Coronary artery (tissue), 2 donors: ENCODE data around the gene DDX54.
A peak's percentile ranks its signal among the peaks of the same experiment; 100 is the strongest.
"Not testable (repeated sequence)": the region's sequence is repeated elsewhere in the genome, so short reads cannot be mapped to it uniquely, and the experiment has no call there.

Source experiments
- DNase-seq: peaks from one replicate; pipeline ENCODE4 v3.0.0-alpha.2; 2017; ENCODE audit warnings: low spot score
- H3K27ac ChIP-seq, 2 donors: fragments of 200-600 bp; sonication (generic); one replicate each; pipeline ENCODE4 v1.5.1; 2016 to 2019
- H3K4me3 ChIP-seq: fragments of 200-600 bp; sonication (generic); 2 replicates; pipeline ENCODE4 v1.5.1; 2016; ENCODE audit warnings: mild to moderate bottlenecking, moderate library complexity
- TF ChIP-seq, protein P1 (sequence below): fragments of 200-600 bp; sonication (generic); IDR thresholded peaks from one replicate; pipeline ENCODE4 v1.5.1; 2019; ENCODE audit warnings: antibody characterized with exemption

Gene DDX54

DNA sequence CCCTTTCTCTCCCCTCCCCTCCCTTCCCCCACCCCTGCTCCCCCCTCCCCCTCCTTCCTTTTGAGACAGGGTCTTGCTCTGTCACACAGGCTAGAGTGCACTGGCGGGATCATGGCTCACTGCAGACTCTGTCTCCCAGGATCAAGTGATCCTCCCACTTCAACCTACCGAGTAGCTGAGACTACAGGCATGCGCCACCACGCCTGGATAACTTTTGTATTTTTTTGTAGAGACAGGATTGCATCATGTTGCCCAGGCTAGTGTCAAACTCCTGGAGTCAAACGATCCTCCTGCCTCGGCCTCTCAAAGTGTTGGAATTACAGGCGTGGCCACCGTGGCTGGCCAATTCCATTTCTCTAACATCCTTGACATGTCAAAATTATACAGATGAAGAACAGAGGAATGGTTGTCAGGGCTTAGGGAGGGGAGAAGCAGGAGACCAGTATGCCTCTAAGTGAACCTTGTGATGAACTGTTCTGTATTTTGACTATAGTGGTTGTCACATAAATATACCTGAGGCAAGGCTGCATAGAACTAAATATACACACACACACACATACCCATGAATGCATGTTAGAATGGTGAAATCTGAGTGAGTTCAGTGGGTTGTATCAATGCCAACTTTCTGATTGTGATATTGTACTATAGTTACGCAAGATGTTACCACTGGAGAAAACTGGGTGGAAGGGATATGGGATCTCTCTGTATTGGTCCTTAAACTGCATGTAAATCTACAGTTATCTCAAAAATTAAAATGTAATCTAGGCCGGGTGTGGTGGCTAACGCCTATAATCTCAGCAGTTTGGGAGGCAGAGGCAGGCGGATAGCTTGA, 39.3 kb downstream of the DDX54 start:
- no peak for DNase-seq
- Histone ChIP-seq H3K4me3 (no peak overlapping the region), H3K27ac (no peak overlapping the region)
- TF ChIP-seq, protein P1, sequence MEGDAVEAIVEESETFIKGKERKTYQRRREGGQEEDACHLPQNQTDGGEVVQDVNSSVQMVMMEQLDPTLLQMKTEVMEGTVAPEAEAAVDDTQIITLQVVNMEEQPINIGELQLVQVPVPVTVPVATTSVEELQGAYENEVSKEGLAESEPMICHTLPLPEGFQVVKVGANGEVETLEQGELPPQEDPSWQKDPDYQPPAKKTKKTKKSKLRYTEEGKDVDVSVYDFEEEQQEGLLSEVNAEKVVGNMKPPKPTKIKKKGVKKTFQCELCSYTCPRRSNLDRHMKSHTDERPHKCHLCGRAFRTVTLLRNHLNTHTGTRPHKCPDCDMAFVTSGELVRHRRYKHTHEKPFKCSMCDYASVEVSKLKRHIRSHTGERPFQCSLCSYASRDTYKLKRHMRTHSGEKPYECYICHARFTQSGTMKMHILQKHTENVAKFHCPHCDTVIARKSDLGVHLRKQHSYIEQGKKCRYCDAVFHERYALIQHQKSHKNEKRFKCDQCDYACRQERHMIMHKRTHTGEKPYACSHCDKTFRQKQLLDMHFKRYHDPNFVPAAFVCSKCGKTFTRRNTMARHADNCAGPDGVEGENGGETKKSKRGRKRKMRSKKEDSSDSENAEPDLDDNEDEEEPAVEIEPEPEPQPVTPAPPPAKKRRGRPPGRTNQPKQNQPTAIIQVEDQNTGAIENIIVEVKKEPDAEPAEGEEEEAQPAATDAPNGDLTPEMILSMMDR, result no peak

GRCh38 chr12:113144806-113145205, 40.5 kb downstream of the DDX54 start:
- DNase-seq, result no peak
- TF ChIP-seq, protein P1, result no peak
- Histone ChIP-seq H3K4me3 (no peak overlapping the region), H3K27ac (no peak overlapping the region)

DNA sequence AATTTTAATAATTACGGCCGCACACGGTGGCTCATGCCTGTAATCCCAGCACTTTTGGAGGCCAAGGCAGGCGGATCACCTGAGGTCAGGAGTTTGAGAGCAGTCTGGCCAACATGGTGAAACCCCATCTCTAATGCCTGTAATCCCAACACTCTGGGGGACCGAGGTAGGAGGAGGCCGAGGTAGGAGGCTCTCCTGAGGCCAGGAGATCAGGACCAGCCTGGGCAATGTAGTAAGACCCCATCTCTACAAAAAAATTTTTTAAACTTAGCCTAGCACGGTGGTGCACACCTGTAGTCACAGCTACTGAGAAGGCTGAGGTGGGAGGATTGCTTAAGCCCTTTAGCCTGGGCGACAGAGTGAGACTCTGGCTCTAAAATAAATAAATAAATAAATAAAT, 41.3 kb downstream of the DDX54 start:
- TF ChIP-seq, protein P1, result no peak
- no peak overlapping the region for H3K4me3 ChIP-seq
- no peak overlapping the region for H3K27ac ChIP-seq
- DNase-seq, result no peak

GRCh38 chr12:113142886-113143332, 42.4 kb downstream of the DDX54 start:
- Histone ChIP-seq H3K4me3 (no peak overlapping the region), H3K27ac (peak overlapping the region in 1 of 2 donors; percentile 65)
- TF ChIP-seq, protein P1, result no peak
- DNase-seq, result no peak

- no peak for DNase-seq
- TF ChIP-seq, protein P1, result no peak
- Histone ChIP-seq H3K4me3 (no peak overlapping the region), H3K27ac (peak overlapping the region in 1 of 2 donors; percentile 65)
Measured at GRCh38 chr12:113142173-113142885, 42.9 kb downstream of the DDX54 start.

GRCh38 chr12:113141716-113142115, 43.6 kb downstream of the DDX54 start:
- H3K4me3 ChIP-seq, DNase-seq: not testable (repeated sequence)
- H3K27ac ChIP-seq, result peak overlapping the region in 1 of 2 donors; percentile 65

DNA sequence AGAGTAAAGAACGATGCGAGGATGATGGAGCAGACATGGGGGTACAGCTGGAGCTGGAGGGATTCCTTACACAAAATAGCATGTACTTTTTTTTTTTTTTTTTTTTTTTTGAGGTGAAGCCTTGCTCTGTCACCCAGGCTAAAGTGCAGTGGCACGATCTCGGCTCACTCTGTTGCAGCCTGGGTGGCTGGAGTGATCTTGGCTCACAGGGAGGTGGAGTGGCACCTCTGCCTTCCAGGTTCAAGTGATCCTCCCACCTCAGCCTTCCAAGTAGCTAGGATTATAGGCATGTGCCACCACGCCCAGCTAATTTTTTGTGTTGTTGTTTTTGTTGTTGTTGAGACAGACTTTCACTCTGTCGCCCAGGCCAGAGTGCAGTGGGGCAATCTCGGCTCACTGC, 44.6 kb downstream of the DDX54 start:
- no peak for DNase-seq
- Histone ChIP-seq H3K4me3 (no peak overlapping the region), H3K27ac (no peak overlapping the region)
- TF ChIP-seq, protein P1, result no peak
